ENCODE data around the gene CDC20. TPM values are rescaled to one million over a fixed set of nuclear protein-coding genes. Genes with fewer than 3 reads are reported as not detected.

Gene CDC20
- polyA plus RNA-seq, 3 donors, result 0.08 to 0.10 TPM; not detected in 1

DNA sequence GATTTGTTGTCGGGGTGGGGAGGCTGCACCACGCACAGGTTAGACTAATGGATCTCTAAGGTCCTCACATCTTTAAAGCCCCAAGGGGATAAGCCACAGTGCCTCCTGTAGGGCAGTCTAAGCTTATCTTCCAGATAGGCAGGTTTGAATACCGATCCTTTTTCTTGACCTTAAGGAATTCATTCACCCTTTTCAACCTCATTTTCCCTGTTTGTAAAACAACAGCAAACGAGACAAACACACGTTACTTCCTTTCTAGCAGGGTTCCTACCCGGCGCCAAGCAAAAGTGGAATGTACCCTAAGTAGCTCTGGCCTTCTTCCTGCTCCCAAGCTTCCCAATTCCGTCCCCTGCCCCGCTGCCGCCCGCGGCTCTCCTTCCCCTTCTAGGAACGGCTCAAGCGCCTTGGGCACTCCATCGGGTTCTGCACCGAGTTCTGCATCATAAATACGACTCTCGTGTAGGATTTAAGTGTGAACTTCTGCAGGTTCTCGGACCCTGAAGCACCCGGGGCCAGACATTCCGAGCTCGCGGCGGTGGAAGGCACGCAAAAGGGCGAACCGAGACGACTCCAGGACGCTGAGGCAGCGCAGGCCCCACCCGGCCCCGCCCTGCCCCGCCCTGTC, 548 bp upstream of the CDC20 start:
- Histone ChIP-seq H4K20me1 (ENCODE audit: insufficient read depth, low read length) (peaks cover 35% of the 10 kb centered on the region), H3K4me3 (replicated peaks in 1 of 3; ENCODE audit: low read depth in 2 of 3, low read length in 3 of 3) (peak overlapping the region; percentile 81 to 88 (median 82)), H3K79me2 (ENCODE audit: insufficient read depth, low read length) (peaks cover 44% of the 10 kb centered on the region), H3K9ac (ENCODE audit: insufficient read depth, low read length, poor library complexity, severe bottlenecking) (peak overlapping the region; percentile 72), H3K4me1 (ENCODE audit: control insufficient read depth in 1 of 2, insufficient read depth in 2 of 2, low read length in 2 of 2) (peaks cover 43 to 54% of the 10 kb centered on the region in 2 donors), H3K27ac (ENCODE audit: low read depth in 1 of 2, low read length in 2 of 2) (peak overlapping the region; percentile 84 to 85), H3K9me3 (replicated peaks in 1 of 2; ENCODE audit: control insufficient read depth in 1 of 2, insufficient read depth in 1 of 2, low read length in 2 of 2) (no peaks in the 10 kb centered on the region), H3K36me3 (replicated peaks in 1 of 2; ENCODE audit: control insufficient read depth in 1 of 2, insufficient read depth in 2 of 2, low read length in 2 of 2) (peaks cover 24 to 34% of the 10 kb centered on the region in 2 donors), H3K4me2 (replicated peaks; ENCODE audit: extremely low read depth, low read length, poor library complexity, severe bottlenecking) (peak overlapping the region; percentile 93), H3K27me3 (ENCODE audit: control insufficient read depth in 2 of 2, insufficient read depth in 2 of 2, low read length in 2 of 2) (no peaks in the 10 kb centered on the region), H2AFZ (ENCODE audit: insufficient read depth, low read depth, low read length, poor library complexity, severe bottlenecking) (peak overlapping the region; percentile 93)
- Mint-ChIP-seq H3K4me1 (peaks cover 52% of the 10 kb centered on the region), H3K36me3 (peaks cover 35 to 36% of the 10 kb centered on the region in 2 donors), H3K9me3 (peaks cover 0 to 1% (median 0%) of the 10 kb centered on the region in 7 donors), H3K27ac (peak overlapping the region; percentile 90 to 98 (median 93)), H3K27me3 (ENCODE audit: low read depth in 3 of 3) (no peaks in the 10 kb centered on the region), H3K4me3 (peak overlapping the region; percentile 87 to 97)
- TF ChIP-seq CTCF (IDR thresholded peaks at IDR 0.05), result peak; percentile 53
- peak in 1 of 3 donors; percentile 58 for DNase-seq
- under 1% methylated on average over 30 of the region's 33 CpGs for whole genome bisulfite sequencing (ENCODE audit: insufficient coverage)
- intact Hi-C loops (cut with micrococcal nuclease), result loop anchor here (2.0 to 5.0 kb wide), 2 partner anchors 34 to 185 kb away; partner anchors contain the start of genes CFAP57 (in 1 of the 2) and EBNA1BP2 (in 1 of the 2)

DNA sequence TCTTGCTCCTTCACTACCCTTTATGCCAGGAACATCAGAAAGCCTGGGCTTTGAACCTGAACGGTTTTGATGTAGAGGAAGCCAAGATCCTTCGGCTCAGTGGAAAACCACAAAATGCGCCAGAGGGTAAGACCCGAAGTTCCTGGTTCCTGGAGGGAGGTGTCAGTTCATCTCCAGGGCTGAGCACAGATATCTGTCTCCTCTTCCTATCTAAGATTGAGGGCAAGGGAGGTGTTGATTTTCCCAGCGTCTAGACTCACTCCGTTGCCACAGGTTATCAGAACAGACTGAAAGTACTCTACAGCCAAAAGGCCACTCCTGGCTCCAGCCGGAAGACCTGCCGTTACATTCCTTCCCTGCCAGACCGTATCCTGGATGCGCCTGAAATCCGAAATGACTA, 915 bp downstream of the CDC20 start:
- Histone ChIP-seq H3K4me1 (ENCODE audit: control insufficient read depth in 1 of 2, insufficient read depth in 2 of 2, low read length in 2 of 2) (peaks cover 53 to 69% of the 10 kb centered on the region in 2 donors), H4K20me1 (ENCODE audit: insufficient read depth, low read length) (peaks cover 49% of the 10 kb centered on the region), H3K9ac (ENCODE audit: insufficient read depth, low read length, poor library complexity, severe bottlenecking) (peak overlapping the region; percentile 8), H3K27me3 (ENCODE audit: control insufficient read depth in 2 of 2, insufficient read depth in 2 of 2, low read length in 2 of 2) (no peaks in the 10 kb centered on the region), H2AFZ (ENCODE audit: insufficient read depth, low read depth, low read length, poor library complexity, severe bottlenecking) (no peak overlapping the region), H3K4me2 (replicated peaks; ENCODE audit: extremely low read depth, low read length, poor library complexity, severe bottlenecking) (peak overlapping the region; percentile 93), H3K9me3 (replicated peaks in 1 of 2; ENCODE audit: control insufficient read depth in 1 of 2, insufficient read depth in 1 of 2, low read length in 2 of 2) (no peaks in the 10 kb centered on the region), H3K4me3 (replicated peaks in 1 of 3; ENCODE audit: low read depth in 2 of 3, low read length in 3 of 3) (peak overlapping the region in 1 of 3 experiments; percentile 88), H3K27ac (ENCODE audit: low read depth in 1 of 2, low read length in 2 of 2) (peak overlapping the region in 1 of 2 donors; percentile 10), H3K36me3 (replicated peaks in 1 of 2; ENCODE audit: control insufficient read depth in 1 of 2, insufficient read depth in 2 of 2, low read length in 2 of 2) (peaks cover 39 to 49% of the 10 kb centered on the region in 2 donors), H3K79me2 (ENCODE audit: insufficient read depth, low read length) (peaks cover 56% of the 10 kb centered on the region)
- no peaks in the 10 kb centered on the region for H3K27me3 Mint-ChIP-seq (ENCODE audit: low read depth in 3 of 3)
- no peak for DNase-seq
- peaks cover 0 to 1% (median 0%) of the 10 kb centered on the region in 7 donors for H3K9me3 Mint-ChIP-seq
- peaks cover 47 to 48% of the 10 kb centered on the region in 2 donors for H3K36me3 Mint-ChIP-seq
- 63% methylated on average over 9 of the region's 11 CpGs for WGBS (ENCODE audit: insufficient coverage)
- intact Hi-C loops (cut with micrococcal nuclease), result loop anchor here (2.0 to 10.0 kb wide), 4 partner anchors 29 to 187 kb away; partner anchors contain the start of genes CFAP57 (in 2 of the 2), EBNA1BP2 (in 2 of the 2), MED8 (in 1 of the 2) and SZT2 (in 1 of the 2)
- H3K4me3 Mint-ChIP-seq, result peak overlapping the region in 1 of 2 donors; percentile 87
- H3K4me1 Mint-ChIP-seq, result peaks cover 64% of the 10 kb centered on the region
- TF ChIP-seq CTCF (IDR thresholded peaks at IDR 0.05), result no peak
- peak overlapping the region in 5 of 7 donors; percentile 21 to 70 (median 51) for H3K27ac Mint-ChIP-seq
